Measurements from ENCODE around the gene RAB26. TPM values are rescaled to one million over a fixed set of nuclear protein-coding genes. Genes with fewer than 3 reads are reported as not detected.
"Not testable (repeated sequence)": the region's sequence is repeated elsewhere in the genome, so short reads cannot be mapped to it uniquely, and the experiment has no call there.

The RAB26 gene
- total RNA-seq, 1 donor from 2014 or later = 2.2 TPM

DNA sequence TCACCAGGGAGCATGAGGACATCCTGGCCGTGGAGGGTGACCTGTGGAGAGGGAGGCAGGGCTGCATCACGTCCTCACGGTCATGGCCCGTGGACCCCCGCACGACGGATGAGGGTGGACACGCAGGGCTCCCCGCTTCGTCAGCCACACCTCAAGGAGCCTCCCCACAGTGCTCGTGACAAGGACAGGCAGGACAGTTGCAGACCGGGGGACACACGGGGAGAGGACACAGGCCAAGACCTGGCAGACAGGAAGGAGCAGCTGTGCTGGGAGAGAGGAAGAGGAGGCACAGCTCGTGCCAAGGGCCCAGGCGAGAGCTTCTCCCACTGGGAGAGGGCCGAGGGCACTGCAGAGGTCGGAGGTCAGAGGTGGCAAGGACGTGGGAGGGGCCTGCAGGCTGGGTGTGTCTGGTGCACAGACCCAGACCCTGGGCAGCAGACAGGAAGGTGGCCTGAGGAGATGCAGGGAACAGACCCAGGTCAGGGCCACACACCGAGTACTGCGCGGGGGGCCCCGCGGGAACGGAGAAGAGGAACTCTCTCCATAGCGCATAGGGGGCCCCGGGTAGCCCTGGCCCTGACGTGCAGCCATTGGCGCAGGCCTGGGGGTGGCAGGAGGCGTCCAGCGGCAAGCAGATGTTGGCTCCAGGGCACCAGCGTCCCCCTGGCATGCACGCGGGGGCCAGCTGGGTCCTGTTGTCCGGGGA lies 33.4 kb upstream of the RAB26 start:
- DNase-seq (ENCODE audit: low spot score); intact Hi-C loops (cut with DNase I): not testable (repeated sequence)

DNA sequence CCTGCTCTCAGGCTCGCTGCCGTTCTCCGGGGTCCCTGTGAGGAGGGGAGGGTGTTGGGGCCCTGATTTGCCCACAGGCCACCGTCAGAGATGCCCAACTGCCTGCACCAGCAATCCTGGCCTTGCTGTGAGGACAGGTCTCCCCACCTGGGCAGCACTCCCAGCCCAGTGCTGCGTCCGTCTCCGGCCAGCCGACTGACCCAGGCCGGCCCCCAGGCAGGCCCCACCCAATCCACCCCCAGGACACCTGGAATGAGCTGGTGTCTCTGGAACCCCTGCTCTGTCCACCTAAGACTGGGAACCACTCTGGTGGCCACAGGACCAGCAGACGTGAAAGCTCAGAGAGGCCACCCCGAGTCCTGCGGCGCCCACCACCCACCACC lies 32.8 kb upstream of the RAB26 start:
- intact Hi-C loops (cut with DNase I) = no loop called here
- no peak for DNase-seq (ENCODE audit: low spot score)

DNA sequence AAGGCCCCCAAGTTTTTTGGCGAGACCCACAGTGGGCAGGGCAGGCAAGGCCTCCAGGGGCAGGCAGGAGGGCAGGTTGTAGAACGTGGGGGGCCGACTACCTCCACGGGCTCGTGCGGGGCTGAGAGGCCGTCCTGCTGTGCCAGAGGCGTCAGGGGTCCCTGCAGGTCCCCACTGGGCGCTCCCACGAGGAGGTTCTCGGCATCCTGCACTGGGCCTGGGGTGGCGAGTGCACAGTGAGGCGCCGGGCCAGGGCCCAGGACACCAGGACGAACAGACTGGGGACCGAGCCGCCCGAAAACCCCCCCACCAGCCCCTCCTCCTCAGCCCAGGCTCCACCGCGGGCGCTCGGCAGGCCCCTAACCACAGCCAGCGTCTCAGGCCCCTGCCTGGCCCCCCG lies 32.0 kb upstream of the RAB26 start:
- intact Hi-C loops (cut with DNase I); DNase-seq (ENCODE audit: low spot score): not testable (repeated sequence)

DNA sequence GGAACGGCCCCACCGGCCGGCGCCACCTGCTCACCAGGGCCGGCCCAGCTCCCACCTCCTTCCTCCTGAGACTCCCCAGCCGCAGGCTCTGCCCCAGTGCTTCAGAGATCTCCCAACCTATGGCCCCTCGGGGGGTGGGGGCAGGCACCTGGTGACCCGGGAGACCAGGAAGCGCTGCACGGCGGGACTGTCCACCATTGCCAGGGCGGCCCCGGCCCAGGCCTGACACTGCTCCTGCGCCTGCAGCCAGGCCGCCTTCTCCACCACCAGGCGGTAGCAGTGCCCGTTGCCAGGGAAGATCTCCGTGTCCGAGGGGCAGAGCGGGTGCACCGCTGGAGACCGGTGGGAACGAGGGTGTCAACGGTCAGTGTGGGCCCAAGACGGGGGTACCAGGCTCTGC lies 31.1 kb upstream of the RAB26 start:
- intact Hi-C loops (cut with DNase I); DNase-seq (ENCODE audit: low spot score): not testable (repeated sequence)

DNA sequence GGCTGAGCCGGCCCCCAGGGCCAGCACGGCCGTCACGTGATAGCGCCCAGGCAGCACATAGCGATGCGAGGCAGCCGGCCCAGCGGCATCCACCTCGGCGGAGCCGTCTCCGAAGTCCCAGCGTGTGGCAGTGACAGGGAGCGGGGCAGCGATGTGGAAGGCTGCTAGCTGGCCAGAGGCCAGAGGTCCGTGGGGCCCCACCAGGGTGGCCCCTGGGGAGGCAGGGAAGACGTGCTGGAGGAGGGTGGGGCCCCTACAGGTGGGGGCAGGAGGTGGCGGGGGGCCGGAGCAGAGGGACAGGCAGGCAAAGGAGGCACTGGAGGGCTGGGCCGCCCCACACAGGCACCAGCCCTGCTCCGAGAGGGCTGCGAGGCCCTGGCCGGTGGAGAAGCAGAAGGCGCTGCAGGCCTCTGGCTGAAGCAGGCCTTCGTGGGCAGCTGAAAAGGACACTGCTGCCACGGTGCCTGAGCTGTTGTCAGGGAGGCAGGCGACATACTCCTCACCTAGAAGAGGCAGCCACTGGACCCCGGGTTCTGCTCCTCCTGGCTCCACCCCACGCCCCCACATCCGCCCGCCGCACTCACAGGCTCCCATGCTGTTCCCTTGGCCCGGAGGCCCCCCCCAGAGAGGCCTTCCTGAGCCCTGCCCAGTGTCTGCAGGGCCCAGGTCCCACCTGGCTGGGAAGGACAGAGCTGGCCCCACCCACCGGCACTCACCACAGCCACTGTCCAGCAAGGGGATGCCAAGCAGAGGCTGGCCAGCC lies 30.3 kb upstream of the RAB26 start:
- intact Hi-C loops (cut with DNase I) = not testable (repeated sequence)

DNA sequence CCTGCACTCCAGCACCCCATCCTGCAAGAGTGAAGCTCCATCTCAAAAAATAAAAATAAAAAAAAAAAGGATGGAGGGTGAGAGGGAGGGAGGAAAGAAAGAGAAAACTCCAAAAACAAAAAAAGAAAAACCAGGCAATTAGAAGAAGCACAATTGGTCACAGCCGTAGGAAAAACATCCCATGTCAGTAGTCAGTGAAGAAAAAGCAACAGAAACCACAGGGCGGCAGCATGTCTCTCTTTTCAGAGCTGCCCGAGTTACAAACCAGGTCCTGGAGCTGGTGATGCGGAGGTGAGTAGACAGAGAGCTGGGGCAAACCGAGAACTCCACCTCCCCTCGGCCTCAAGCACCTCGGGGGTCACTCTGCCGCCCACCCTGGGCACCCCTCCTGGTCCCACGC lies 27.1 kb upstream of the RAB26 start:
- intact Hi-C loops (cut with DNase I) = loop anchor here (1.0 kb wide), 1 partner anchor 19 kb away; no protein-coding TSS in a partner anchor
- DNase-seq (ENCODE audit: low spot score) = not testable (repeated sequence)

More for the DNA sequence above, 30.3 kb upstream of the RAB26 start:
- not testable (repeated sequence) for DNase-seq (ENCODE audit: low spot score)

DNA sequence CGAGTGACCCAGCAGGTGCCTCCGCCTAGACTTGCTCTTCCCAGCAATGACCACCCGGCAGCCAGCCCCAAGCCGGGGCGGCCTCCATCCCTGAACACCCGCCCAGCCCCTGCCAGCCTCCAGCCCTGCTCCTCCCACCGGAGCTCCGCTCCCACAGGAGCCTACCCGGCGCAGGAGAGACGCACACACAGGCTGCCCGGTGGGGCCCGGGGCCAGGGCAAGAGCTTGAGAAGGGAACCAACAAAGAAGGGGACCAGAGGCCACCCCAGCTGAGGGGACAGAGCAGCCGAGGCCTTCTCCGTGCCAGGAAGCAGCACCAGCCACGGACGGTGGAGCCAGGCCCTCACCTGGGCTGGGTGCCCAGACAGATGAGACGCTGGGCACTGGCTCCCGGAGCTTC lies 26.6 kb upstream of the RAB26 start:
- intact Hi-C loops (cut with DNase I) = loop anchor here (1.0 kb wide), 1 partner anchor 18 kb away; no protein-coding TSS in a partner anchor
- DNase-seq (ENCODE audit: low spot score) = no peak

DNA sequence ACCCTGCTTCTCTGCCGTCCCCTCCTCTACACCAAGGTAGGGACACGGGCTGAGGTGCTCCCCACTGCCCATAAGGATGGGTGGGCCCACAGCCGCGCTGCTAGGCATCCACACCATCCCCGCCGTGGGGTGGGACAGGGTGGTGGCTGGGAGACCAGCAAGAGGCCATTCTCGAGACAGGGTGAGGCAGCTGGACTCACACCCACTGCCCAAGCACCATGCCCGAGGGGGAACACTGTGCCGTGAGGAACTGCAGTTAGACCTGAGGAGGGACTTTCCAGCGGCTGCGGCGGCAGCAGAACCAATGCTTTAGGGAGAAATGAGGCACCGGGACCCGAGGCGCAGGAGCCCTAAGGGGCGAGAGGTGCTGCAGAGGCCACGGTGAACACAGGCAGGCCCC lies 26.0 kb upstream of the RAB26 start:
- DNase-seq (ENCODE audit: low spot score) = no peak
- intact Hi-C loops (cut with DNase I) = no loop called here

DNA sequence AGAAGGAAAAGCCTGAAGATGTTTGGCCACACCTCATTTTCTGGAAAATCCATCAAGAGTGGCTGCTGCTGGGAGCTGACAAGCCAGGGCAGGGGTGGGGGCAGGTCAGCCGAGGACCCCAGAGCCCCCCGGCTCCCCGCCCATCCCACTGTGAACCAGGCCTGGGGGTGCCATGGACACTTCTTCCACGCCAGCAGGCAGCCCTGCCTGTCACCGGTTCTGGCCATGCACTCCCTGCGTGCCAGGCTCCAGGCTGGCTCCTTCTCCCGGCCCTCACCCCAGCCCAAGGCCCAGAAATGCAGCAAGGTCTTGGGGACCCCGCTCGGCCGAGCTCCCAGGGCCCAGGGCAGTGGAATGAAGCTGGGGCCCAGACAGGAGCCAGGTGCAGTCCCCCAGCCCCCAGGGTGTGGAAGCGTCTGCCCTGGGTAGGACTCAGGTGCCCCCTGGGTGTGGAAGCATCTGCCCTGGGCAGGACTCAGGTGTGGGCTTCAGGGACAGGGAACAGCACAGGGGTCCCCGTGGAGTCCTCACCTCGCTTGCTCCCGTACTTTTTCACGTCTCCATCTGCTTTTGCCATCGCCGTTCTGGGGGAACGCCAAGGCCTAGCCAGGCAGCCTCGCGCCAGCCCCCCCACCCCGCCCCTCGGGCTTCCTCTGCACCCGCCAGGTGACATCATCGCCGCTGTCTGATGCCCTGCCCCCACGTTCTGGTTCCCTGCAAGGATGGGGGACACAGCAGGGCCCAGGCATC lies 25.3 kb upstream of the RAB26 start:
- intact Hi-C loops (cut with DNase I); DNase-seq (ENCODE audit: low spot score): not testable (repeated sequence)

DNA sequence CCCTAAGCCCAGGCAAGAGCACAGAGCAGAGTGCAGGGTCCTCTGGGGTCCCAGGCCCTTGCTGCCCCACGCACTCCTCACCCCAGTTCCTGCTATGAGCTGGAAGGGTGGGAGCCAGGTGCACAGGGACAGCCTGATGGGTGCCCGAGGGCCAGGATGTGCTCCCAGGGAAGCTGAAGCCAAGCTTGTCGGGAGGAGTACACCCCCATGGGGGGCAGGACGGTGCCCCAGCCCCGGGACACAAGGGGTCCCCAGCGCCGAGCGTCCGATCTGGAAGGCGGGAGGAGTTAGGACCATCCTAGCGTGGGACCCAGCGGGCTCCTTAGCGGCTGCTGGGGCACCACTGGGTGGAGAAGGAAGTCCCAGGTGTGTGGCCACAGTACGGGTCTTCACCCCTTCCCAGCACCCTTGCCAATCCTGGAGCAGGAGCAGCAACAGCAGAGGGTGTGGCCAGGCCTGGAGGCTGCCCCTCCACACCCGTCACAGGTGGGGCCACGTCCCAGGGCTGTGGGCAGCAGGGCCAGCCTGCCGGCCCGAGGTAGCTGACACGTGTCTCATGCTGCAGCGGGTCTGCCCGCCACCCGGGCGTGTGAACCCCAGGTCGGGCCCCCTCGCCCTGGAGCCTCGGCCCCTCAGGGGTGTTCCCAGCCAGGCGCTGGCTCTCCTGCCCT lies 24.6 kb upstream of the RAB26 start:
- intact Hi-C loops (cut with DNase I) = not testable (repeated sequence)

DNA sequence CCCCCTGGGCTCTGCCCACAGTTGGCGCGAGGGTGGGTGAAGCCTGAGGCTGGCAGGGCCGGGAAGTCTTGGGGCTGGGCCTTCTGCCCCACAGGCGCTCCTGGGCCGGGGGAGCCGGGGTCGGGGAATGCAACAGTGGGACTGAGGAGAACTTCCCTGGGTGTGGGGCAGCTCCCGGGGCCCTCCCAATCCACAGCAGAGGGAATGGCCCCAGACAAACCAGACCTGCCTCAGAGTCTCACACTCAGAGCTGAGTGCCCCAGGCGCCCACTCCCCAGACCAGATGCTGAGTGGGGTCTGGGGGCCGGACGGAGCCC lies 24.1 kb upstream of the RAB26 start:
- intact Hi-C loops (cut with DNase I); DNase-seq (ENCODE audit: low spot score): not testable (repeated sequence)

More for the DNA sequence above, 24.6 kb upstream of the RAB26 start:
- DNase-seq (ENCODE audit: low spot score) = not testable (repeated sequence)

DNA sequence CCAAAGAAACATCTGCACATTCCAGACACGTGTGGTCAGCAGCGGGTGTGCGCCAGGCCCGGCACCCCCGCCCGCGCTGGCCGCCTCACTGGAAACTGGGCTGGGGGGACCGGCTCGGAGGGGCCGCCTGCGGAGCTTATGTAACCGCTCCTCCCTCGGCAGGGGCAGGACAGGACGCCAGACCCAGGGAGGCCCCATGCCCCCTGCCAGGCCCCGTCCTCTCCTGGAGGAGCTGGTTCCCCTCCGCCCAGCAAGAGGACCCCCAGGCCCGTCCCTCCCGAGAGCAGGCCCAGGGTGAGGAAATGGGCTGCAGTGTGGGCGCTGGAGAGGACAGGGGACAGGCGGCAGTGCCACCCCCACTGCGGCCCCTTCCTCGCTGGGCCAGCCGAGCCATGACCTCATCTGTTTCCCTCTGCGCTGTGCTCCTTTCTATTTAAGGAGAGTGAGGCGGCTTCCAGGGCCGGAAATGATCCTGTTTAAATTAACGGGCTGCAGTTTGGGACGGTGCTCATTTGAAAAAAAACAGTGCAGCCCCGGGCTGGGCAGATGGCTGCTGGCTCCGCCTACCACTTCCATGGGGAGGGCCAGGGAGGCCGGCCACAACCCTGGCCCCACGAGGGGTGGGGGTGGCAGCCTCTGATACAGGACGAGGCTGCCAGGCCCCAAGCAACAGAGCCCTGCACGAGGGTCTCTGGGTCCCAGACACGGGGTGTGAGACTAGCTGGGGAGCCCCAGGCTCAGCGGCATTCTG lies 23.6 kb upstream of the RAB26 start:
- intact Hi-C loops (cut with DNase I) = not testable (repeated sequence)
- peak; percentile 89 for DNase-seq (ENCODE audit: low spot score)

DNA sequence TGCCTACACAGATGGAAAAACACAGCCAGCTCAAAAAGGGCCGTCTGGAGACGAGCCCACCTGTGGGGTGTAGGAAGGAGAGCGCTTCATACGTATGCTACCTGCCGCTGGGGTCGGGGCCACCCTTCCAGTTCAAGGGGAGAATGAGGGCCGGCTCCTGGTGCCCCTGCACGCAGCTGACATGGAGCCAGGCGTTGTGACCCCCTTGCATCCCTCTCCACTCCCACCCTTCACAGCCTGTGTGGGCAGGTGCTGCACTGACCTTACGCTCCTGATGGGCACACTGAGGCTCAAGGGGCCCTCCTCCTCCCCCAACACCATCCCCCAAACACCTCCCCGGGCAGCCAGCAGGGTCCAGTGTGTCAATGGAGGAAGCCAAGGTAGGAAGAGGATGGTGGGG lies 22.8 kb upstream of the RAB26 start:
- intact Hi-C loops (cut with DNase I); DNase-seq (ENCODE audit: low spot score): not testable (repeated sequence)

DNA sequence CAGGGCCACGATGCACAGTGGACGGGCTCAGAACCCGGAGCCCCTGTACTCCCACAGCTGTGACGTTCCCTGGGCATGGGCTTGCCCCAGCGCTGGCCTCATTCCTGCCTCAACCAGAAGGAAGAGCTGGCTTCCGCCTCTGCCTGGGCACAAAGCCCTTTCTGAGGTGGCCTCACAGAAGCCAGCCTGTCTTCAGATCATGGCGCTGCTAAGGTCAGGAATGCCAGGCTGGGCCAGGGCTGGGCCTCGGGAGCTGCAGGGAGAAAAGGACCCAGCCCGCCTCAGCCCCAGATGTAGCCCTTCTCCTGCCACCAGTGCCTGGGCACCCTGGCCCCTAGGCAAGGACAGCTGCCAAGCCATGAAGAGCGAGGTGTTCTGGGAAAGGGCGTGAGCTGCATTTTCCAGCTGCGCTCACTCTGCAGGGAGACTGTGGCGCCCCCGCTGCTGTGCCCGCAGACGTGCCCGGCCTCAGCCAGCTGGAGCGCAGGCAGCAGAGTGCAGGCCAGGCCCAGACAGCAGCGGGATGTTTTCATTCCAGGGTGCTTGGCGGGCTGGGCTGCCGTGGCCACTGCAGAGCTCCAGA lies 22.2 kb upstream of the RAB26 start:
- intact Hi-C loops (cut with DNase I) = not testable (repeated sequence)
- peak; percentile 84 for DNase-seq (ENCODE audit: low spot score)

DNA sequence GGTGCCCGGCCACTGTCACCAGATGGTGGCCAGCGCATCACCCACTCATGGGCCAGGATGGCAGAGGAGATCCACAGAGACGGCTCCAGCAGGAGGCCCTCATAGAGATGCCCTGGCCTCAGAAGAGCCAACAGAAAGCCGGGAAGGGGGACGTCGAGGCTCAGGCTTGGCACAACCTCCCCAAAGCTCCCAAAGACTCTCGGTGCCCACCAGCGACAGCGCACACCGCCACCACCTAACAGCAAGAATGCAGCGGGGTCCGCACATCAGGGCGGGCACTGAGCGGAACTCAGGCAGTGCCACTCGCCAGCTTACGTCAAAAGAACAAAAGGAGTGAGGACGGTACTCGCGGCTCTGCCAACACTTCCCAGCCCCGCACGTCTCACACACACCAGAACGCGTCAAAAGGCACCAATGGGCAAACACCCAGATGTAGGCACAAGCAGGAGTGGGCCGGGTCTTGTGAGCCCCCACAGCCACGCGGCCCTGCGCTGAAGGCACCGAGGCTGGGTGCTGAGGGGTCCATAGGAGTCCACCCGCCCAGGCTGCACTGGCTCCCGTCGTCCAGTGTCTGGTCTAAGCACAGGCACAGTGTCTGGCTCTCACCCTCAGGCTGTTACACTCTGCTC lies 21.4 kb upstream of the RAB26 start:
- DNase-seq (ENCODE audit: low spot score); intact Hi-C loops (cut with DNase I): not testable (repeated sequence)

DNA sequence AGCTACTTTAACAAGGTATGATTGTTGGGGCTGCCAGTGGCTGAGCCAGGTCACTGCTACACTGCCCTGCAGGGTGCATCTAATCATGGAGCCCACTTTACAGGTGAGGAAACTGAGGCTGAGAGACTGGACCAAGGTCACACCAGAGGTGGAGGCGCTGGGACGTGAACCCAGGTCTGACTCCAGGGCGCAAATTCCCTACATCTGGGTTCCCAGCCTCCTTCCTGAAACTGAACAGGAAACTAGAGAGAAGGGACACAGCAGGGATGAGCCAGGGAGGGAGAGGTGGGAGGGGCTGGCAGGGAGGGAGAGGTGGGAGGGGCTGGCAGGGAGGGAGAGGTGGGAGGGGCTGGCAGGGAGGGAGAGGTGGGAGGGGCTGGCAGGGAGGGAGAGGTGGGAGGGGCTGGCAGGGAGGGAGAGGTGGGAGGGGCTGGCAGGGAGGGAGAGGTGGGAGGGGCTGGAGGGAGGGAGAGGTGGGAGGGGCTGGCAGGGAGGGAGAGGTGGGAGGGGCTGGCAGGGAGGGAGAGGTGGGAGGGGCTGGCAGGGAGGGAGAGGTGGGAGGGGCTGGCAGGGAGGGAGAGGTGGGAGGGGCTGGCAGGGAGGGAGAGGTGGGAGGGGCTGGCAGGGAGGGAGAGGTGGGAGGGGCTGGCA lies 20.7 kb upstream of the RAB26 start:
- DNase-seq (ENCODE audit: low spot score); intact Hi-C loops (cut with DNase I): not testable (repeated sequence)

DNA sequence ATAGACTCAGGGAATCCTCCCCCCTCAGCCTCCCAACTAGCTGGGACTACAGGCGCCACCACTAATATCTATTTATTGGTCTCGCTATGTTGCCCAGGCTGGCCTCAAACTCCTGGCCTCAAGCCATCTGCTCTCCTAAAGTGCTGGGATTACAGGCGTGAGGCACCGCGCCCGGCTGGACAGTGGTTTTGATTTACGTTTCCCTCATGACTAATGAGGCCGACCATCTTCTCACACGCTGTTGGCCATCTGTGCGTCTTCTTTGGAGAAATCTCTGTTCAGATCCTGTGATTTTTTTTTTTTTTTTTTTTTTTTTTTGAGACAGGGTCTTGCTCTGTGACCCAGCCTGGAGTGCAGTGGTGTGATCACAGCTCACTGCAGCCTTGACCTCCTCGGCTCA lies 19.2 kb upstream of the RAB26 start:
- DNase-seq (ENCODE audit: low spot score); intact Hi-C loops (cut with DNase I): not testable (repeated sequence)
